Measurements from ENCODE around the gene CTAGE6.
"Not testable (repeated sequence)": the region's sequence is repeated elsewhere in the genome, so short reads cannot be mapped to it uniquely, and the experiment has no call there.

The CTAGE6 gene

DNA sequence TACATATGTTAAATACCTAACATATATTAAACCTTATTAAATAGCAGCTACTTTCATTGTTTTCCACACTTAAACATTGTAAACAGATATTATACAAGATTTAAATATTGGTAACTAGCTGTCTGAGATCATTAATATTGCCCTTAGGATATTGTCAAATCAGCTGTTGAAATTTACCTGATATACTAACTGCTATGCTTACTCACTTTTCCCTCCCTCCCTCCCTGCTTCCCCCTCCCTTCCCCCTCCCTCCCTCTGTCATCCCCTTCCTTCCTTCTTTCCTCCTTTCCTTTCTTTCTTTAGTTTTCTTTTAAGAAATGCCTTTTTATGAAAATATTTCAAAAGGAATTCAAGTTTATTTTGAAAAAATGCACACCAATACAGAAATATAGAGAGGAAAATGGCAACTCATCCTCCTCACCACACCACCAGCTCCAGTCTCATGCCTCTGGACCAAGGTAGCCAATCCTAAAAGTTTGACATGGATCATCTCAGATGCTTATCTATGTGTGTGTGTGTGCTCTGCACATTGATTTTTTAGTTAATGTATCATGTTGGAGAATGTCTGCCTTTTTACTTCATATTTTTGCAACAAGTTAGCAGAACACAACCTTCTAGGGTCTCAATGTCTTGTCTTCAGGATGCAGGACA, 41.8 kb downstream of the CTAGE6 start:
- not testable (repeated sequence) for DNase-seq

DNA sequence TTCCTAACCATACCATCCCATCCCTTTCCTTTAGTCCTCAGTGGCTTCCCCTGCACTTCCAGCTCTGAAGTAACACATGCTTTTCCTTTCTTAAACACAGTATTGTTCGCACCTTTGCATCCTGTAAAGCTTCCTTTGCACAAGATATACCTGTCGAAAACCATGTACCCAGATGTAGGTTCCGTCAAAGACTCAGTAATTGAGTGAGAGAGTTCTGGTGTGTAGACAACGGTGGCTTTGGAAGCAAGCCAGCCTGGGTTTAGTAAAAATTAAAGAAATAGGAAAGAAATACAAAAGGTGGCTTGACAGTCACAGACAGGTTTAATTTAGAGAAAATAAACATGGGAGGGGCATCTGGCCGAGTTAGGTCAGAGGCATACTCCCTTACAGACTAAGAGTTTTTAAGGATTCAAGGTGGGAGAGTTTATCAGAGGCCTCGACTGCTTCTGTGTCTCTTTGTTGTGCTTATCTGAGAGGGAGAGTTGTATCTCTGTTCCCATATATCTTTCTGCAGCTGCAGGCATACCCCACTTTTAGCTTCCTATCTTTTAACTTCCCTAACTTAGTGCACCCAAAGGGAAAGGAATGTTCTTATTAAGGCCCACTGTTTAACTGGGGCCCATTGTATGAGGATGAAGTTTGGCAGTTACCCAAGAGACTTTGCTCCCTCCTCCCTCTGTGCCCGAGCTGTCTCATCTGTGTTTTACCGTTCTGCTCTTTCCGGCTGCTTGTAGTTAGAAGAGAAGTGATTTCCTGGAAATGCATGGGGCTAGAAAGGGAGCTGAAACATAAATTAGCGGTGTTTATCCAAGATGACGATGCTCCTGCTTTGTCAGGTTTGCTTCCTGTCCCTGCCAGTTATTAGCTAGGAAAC, 42.7 kb downstream of the CTAGE6 start:
- not testable (repeated sequence) for DNase-seq

DNA sequence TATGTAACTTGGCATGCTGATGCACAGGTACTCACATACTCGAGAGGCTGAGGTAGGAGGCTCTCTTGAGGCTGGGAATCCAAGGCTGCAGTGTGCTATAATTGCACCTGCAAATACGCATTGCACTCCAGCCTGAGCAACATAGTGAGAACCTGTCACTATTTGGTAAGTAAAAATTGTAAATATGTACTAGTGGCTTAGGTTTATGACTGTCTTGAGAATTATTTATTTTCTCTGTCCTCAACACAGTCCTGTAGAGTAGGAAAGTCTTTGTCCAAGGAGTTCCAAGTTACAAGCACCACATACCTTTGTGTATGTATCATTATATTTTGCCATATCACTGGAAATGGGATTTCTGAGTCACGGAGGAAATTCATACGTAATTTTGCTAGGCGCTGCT, 45.1 kb downstream of the CTAGE6 start:
- DNase-seq, result not testable (repeated sequence)

DNA sequence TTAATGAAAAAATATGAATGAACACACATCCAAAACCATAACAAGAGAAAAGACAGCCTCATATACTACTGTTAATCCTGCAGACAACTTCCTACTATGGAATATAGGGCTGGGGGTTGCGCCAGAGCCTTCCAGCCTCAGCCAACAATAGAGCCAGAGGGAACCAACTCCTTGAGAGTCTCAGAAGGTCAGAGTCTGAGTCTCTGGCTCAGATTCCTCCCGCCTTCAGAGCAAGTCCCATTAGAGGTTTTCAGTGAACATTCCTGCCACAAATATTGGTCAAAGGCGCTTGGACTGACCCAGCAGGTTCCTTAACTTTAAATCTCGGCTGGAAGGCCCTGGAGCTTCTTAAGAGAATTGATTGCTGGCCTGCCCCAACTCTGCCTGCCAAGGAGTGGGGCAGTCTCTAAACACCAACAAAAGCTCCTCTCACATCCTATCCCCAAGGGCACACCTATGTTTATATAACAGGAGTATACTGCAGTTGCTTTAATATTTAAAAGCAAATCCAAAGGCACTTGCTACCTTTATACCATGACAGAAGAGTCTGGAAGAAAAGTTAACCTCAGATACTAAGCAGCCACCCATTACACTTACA, 45.7 kb downstream of the CTAGE6 start:
- not testable (repeated sequence) for DNase-seq

DNA sequence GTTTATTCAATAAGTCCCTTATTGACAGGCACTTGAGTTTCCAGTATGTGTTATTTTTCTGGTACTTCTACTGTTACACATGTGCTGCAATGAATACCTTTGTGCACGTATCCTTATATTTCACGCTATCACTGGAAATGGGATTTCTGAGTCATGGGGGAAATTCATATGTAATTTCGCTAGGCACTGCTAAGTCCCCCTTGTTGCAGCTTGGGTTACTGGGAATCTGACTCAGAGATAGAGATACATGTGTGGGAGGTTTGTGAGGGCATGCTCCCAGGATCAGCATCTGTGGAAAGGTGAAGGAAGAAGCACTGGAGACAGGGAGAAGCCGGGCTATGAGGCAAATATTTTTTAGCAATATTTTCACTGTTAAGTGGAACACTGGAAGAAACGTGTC, 47.6 kb downstream of the CTAGE6 start:
- DNase-seq, result not testable (repeated sequence)

Data from stimulated activated naive CD4-positive, alpha-beta T cell treated with Interleukin-2 at 50 U/mL for 16 hours (primary cell).